Activated effector memory CD4-positive, alpha-beta T cell treated with anti-CD3 and anti-CD28 coated beads, Interleukin-2, amount 50 U/mL, for 16 hours (primary cell): ENCODE data around the gene PROX1.
"Not testable (repeated sequence)": the region's sequence is repeated elsewhere in the genome, so short reads cannot be mapped to it uniquely, and the experiment has no call there.

Experiments
- DNase-seq: peaks from one replicate; pipeline ENCODE4 v3.0.0-alpha.2; 2020

PROX1 gene

GRCh38 chr1:214075999-214076707, 88.4 kb downstream of the PROX1 start:
- no peak for DNase-seq

GRCh38 chr1:214076708-214077065, 88.9 kb downstream of the PROX1 start:
- no peak for DNase-seq

GRCh38 chr1:214078950-214079349, 91.2 kb downstream of the PROX1 start:
- no peak for DNase-seq

GRCh38 chr1:214085325-214085724, 97.6 kb downstream of the PROX1 start:
- DNase-seq, result no peak

GRCh38 chr1:214086945-214087344, 99.2 kb downstream of the PROX1 start:
- no peak for DNase-seq

GRCh38 chr1:214089003-214089402, 101.2 kb downstream of the PROX1 start:
- not testable (repeated sequence) for DNase-seq
